Breast epithelium (tissue), 3 donors: ENCODE results near the gene SLC6A9.

Source experiments
- CTCF ChIP-seq, 3 donors: fragments of 450-650 bp; IDR thresholded peaks; one replicate each; pipeline ENCODE4 v1.5.1; 2016 to 2017; ENCODE audit warnings: antibody characterized with exemption in 3 of 3, mild to moderate bottlenecking in 3 of 3, moderate library complexity in 3 of 3
- POLR2A ChIP-seq: fragments of 450-650 bp; IDR thresholded peaks from one replicate; pipeline ENCODE4 v1.6.1; 2016; ENCODE audit warnings: antibody characterized with exemption, mild to moderate bottlenecking, moderate library complexity

GRCh38 chr1:43991200-43991475 is 40.1 kb downstream of the SLC6A9 start:
- no peak for TF ChIP-seq POLR2A
- TF ChIP-seq CTCF (IDR thresholded peaks at IDR 0.05) = no peak
